GM19438 (cell line): ENCODE data around the gene C10orf95.
"Not testable (repeated sequence)": the region's sequence is repeated elsewhere in the genome, so short reads cannot be mapped to it uniquely, and the experiment has no call there.

ENCODE experiments used
- ATAC-seq: cut with Tn5 transposase; IDR thresholded peaks from one replicate; pipeline ENCODE4 v1.9.1; 2021; ENCODE audit warnings: low read depth; ENCODE audit not compliant: unreplicated experiment

The C10orf95 gene, protein sequence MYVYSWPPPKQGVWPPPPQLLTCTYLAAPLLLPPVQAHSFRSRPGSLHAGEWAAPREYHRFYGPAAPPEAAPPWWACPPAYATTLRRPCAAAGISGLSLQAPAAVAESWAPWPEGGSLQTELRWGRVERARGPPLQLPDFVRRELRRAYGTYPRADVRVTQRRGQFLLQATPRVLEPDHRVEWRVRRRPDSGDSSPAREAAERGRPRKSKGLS

DNA sequence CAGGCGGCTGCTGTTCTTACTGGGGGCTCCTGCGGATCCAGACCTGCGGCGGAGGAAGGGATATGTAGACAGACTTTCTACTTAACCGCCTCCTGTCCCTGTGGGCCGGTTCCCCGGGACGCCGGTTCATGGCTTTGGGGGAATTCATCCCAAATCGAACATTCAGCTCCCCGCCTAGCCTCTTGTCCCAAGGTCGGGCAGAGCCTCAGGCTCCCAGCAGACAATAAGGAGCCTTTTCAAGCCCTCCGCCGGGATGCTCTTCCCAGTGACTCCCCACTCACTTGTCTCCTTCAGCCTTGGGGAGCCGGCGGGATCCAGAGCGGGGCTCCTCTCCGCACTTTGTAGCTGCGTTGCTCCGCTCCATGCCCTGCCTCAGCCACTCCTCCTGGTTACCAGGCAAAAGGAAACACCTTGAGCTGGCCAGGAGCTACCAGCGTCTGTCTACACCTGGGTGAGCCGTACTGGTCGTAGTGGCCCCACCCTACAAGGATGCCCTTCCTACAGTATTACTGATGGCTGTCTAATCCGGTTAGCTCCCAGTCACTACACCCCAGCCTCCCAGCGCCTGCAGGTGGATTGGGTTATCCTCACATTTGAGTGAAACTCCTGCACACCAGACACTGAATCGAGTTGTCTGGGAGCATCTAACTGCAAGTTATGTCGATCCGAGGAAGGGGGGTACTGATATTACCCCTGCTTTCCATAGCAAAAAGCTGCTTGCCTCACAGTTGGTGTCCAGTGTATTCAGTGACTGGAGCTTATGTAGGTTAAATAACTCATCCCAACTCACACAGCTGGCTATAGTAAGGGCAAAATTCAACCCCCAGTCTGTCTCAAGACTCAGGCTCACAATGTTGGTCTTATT is at the start of gene C10orf95:
C10orf95 (minus strand) TSS at position 439 of the 865 bp plus-strand sequence. CDS start 450 bp downstream, outside the sequence.
- ATAC-seq = no peak

DNA sequence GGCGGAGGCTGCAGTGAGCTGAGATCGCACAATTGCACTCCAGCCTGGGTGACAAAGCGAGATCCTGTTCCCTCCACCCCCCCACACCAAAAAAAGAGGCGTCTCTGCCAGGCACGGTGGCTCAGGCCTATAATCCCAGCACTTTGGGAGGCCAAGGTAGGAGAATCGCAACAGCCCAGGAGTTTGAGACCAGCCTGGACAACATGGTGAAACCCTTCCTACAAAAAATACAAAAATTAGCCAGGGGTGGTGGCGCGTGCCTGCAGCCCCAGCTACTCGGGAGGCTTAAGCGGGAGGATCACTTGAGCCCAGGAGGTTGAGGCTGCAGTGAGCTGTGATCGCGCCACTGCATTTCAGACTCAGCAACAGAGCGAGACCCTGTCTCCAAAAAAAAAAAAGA is 49.3 kb upstream of the C10orf95 start:
- not testable (repeated sequence) for ATAC-seq

DNA sequence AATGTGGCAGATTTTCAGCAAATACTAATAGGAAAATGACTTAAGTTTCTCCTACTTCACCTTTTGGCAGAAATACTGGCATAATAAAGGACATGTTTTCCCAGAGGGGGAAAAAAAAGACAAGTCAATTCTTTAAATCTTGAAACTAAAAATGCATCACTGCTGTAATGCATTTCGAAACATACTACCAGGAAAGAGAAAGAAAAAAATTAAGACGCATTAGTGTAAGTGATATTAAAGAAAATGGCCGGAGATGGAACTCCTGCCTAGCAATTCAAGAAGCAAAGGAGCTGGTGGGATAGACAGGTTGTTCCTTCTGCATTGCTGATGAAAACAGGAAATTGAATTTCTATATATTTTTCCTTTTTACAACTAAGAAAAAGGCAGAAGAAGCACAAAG is 48.0 kb upstream of the C10orf95 start:
- ATAC-seq = no peak

DNA sequence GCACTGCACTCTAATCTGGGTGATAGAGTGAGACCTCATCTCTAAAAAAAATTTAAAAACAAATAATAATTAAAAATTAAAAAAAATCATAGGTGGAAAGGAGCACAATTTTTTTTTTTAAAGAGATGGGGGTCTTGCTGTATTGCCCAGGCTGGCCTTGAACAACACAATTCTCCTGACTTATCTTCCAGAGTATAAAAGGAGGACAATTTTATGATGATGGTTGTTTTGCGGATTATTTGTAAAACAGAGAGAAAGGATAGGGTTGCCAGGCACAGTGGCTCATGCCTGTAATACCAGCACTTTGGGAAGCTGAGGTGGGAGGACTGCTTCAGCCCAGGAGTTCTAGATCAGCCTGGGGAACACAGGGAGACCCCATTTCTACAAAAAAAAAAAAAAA is 46.2 kb upstream of the C10orf95 start:
- ATAC-seq = no peak

DNA sequence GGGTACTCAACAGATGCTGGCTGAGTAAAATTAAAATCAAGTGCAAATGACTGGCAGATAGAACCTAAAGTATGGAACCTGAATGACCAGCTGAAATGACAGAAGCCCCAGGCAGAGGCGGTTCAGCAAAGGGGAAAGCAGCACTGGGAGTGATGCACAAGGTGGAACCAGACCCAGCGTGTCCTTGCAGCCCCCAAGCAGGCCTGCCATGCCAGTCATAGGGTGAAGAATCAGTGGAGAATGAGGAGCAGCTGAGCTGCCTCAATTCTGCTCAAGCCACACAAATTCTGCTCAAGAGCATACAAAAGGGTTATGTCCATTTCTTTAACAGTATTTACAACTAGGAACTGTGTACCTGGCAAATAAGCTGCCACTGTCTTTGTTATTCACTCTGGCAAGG is 42.4 kb upstream of the C10orf95 start:
- ATAC-seq = no peak

DNA sequence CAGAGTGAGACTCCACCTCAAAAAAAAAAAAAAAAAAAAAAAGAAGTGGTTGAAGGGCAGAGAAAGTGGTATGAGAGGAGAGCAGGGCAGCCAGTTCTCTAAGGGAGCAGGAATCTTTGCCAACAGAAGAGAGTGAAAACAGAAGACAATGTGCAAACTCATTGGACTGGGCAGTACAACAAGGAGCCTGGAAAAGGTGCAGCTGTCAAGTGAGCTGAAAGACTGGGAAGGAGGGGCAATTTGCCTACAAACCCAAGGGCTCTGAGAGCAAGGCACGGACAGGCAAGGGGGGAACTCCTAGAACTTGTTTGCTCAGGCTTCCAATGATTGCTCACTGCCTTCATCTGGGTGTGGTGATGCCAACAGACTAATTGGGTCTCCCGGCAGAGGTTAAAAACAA is 41.6 kb upstream of the C10orf95 start:
- no peak for ATAC-seq

DNA sequence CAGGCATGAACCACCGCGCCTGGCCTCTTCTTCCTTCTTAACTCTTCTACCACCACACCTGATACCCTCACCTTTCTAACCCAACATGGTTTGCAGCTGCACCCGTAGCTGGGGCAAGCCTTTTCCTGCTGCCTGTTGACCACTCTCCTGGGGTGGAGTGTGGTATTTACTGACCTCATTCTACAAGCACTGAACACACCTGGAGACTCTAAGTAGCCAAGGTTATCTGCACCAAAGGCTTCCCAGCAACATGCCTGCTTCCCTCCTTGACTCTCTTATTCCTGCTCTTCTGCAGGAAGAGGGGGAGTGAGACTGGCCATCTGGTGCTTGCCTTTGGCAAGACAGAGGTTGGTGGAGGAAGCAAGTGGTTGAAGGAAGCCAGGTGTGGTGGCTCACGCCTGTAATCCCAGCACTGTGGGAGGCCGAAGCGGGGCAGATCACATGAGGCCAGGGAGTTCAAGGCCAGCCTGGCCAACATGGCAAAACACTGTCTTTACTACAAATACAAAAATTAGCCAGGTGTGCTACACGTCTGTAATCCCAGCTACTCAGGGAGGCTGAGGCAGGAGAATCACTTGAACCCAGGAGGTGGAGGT is 41.1 kb upstream of the C10orf95 start:
- no peak for ATAC-seq

DNA sequence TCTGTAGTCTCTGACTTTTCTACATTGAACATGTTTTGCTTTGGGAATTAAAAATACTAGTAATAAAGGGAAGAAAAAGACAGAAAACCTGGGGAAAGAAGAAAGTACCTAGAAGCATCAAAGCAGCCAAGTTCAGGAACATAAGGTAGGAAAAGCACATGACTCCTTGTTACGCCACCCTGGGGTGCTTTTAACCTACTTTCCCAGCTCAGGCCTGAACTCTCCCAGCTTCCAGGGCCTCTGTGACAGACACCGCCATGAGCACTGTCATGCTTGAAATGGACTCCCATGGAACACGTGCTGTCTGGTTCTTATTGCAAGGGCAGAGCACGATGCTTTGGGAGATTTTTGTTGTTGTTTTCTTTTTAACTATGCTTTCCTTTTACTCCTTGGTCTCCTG is 39.8 kb upstream of the C10orf95 start:
- no peak for ATAC-seq

DNA sequence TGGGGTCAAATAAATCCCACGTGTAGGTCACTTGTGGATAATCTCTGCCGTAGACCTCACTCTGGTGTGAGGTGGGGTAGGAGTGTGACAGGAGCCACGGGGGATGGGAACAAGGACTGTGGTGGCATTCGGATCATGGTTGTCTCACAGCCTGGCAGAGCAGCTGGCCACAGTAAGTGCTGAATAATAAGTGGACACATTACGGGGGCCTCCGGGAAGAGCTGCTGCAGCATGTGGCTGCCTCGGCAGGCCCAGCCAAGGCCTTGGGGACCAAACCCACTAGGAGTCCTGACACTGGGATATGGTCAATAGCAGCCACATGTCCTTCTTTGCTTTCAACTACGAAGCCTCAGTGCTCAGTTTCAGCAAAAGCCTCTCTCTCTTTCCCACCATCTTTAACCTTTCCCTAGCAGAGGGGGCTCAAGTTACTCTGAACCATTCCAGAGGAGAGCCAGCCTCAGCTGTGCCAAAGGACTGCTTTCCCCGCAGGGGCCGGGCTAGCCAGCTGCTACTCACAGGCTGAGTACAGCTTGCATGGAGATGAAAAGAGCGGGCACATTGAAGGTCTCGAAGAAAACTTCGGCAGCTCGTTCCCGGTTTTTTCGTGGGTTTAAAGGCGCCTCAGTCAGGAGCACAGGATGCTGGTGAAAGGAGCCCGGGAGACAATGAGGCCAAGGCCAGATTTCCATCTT is 33.9 kb upstream of the C10orf95 start:
- ATAC-seq = no peak

DNA sequence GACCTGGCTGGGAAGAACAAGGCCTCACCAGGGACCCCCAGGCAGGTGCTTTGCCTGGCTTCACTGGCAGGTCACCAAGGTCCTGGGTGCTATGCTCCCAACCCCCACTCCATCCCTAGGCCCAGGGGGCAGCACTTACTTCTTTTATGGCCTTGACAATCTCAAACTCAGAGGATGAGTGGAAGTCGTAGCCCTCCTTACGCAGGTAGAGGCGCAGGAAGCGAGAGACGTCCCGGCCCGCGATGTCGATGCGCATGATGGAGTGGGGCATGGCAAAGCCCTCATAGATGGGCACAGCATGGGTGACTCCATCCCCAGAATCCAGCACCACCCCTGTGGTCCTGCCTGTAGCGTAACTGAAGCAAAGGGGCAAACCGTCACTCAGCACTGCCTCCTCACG is 32.7 kb upstream of the C10orf95 start:
- ATAC-seq = no peak

DNA sequence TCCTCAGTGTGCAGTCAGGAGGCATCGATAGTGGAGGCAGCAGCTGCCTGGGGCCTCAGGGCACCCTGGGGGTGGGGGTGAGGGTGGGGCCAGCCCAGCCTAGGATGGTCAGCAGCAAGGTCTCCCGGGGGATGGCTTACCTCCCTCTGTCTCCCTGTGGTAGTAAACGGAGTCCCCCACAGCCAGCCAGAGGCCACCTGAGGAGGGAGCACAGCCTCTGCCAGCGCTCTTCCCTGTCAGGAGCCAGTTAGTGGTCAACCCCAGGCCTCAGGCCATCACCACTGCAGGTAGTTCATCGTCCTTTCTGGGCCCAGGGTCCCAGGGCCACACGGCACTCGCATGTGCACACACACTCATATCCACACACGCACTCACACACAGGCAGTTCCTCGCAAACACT is 29.1 kb upstream of the C10orf95 start:
- no peak for ATAC-seq

DNA sequence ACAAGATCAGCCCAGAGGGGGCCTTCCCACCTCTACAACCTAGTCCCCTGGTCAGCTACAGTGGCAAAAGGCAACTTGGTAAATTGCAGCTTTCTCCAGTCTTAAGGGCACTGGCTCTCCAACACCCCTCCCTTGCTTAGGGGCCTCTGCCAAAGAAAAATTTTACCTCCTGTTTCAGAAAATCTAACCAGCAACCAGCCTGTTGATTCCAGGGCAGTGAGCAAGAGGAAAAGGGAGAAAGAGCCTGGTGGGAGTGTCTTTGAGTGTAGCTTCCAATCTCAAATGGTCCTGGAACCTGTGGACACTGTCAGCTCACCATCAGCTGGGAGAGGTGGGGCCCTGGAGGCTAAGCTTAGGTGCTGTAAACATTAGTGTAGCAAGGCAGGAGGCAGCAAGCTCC is 28.3 kb upstream of the C10orf95 start:
- no peak for ATAC-seq

DNA sequence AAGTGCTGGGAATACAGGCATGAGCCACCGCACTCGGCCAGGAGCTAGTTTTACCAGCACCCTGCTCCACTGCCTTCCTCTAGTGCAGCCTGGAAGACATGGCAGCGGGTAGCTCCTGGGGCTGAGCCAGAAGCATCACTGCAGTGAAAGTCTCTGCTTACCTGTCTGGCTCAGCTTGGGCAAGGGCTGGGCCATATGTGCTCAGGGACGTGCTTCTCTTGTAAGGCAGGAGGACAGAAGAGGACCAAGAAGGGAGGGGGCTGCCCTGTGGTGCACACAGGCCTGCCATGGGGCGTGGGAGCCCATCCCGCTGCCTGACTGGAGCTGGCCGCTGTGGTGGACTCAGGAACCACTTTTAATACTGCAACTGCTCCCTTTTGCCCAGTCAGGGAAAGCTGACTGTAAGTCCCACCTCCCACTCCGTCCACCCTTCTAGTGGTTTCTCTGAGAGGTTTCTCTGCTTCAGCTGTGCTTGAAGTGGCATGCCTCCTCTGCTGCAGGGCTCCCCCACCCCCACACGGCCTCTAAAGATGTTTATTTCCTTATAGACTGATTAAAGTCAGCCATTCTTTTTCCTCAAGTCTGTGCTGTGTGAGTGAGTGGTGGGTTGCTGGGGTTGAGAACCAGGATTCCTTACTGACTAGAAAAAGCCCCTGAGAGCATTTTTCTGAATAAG is 25.3 kb upstream of the C10orf95 start:
- no peak for ATAC-seq

DNA sequence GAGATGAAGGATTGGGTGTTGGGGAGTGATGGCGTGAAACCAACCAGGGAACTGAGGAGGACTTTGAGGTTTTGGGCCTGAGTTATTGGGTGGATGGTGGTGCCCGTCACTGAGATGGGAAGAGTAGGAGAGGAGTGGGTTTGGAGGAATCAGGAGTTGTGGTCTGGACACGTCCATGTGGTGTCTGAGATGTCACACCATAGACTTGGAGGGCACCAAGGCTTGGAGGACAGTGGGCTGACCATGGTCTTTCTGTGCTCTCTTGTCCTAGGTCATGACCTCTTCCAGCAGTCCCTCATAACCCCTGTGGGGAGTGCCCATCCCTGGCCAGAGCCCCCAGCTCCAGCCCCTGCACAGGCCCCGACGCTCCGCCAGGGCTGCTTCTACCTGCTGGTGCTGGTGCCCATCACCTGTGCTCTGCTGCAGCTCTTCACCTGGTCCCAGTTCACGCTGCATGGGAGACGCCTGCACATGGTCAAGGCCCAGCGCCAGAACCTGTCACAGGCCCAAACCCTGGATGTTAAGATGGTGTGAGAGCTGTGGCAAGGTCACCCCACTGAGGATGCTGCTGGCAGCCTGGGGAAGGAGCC is 24.2 kb upstream of the C10orf95 start:
- no peak for ATAC-seq

DNA sequence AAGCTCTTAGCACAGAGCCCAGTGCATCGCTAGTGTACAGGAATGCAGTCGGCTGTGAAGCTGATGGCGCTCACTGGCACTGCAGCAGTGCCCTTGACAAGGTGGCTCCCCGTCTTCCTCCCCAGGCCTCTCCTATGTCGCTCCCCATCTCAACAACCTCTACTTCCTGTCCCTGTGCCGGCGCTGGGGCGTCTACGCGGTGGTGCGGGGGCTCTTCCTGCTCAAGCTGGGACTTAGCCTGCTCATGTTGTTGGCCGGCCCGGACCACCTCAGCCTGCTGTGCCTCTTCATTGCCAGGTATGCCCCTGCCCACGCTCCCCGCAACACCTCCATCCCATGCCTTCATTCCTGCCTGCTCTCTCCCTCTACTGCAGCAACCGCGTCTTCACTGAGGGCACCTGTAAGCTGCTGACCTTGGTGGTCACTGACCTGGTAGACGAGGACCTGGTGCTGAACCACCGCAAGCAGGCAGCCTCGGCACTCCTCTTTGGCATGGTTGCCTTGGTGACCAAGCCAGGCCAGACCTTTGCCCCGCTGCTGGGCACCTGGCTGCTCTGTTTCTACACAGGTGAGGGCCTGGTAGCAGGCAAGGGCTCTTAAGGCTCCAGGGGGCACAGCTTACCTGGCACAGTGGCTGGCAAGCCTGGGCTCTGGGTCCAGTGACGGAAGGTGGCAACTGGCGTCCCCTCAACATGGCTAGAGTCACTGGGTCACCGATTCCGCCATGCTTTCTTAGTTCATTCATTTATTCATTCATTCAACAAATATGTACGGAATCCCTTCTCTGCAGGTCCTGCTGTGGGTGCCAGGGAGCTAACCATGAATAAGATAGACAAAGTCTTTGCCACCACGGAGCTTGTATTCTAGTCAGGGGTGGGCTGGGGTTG is 22.3 kb upstream of the C10orf95 start:
- ATAC-seq = no peak

DNA sequence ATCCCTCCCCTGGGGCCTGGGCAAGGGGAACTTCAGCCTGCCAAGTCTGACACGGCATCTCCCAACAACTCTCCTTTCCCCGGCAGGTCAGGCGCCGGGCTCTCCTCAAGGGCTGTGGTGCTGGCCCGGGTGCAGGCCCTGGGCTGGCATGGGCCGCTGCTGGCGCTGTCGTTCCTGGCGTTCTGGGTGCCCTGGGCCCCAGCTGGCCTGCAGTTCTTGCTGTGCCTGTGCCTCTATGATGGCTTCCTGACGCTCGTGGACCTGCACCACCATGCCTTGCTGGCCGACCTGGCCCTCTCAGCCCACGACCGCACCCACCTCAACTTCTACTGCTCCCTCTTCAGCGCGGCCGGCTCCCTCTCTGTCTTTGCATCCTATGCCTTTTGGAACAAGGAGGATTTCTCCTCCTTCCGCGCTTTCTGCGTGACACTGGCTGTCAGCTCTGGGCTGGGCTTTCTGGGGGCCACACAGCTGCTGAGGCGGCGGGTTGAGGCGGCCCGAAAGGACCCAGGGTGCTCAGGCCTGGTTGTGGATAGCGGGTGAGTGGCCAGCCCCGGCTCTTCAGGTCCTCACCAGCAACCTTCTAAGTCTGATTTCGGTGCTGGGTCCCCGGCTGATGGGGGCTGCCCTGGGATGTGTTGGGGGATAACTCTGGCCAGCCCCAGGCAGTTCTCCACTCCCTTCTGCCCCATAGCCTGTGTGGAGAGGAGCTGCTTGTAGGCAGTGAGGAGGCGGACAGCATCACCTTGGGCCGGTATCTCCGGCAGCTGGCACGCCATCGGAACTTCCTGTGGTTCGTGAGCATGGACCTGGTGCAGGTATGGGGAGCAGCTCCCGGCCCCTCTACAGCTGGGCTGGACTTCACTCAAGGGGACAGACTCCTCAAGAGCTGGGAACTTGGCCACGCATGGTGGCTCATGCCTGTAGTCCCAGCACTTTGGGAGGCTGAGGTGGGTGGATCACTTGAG is 19.5 kb upstream of the C10orf95 start:
- no peak for ATAC-seq

DNA sequence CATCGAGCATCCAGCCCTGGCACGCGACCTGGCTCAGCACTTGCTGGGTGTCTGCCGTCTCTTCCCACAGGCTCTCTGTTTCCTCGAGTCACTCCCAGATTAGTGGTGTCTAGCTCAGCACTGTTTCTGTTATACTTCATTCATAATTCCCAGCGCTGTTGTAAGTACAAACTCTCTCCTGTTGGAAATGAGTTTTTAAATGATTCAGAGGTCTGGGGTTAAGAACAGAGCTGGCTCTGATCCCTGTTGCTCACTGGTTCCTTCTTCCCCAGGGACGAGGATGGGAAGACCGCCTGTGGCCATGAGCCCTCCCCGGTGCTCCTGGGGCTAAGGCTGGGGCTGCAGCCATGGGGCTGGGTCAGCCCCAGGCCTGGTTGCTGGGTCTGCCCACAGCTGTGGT is 17.3 kb upstream of the C10orf95 start:
- ATAC-seq = no peak

DNA sequence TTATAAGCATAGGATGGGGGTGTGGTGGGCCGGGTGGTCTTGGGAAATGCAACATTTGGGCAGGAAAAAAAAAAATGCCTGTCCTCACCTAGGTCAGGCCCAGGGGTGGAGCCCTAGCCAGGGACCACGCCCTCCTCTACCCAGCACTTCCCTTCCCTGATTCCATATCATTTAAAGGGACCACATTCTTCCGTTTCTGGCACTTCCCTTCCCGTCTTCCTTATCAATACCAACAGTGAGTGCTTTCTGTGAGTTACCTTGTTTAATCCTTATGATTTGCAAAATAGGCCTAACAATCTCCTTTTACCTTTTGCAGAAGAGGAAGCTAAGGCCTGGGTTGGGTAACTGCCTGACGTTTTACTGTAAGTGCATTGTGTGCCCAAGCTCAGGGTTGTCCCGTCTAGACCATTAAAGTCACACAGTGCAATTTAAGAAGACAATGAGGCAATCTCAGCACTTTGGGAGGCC is 16.7 kb upstream of the C10orf95 start:
- no peak for ATAC-seq
